Liver (tissue), 9 donors: ENCODE measurements around the gene BRWD1. TPM values are rescaled to one million over a fixed set of nuclear protein-coding genes. Genes with fewer than 3 reads are reported as not detected.

ENCODE experiments used
- DNase-seq: peaks from one replicate; pipeline ENCODE4 v3.0.0-alpha.2; 2017; ENCODE audit warnings: low spot score
- H3K27ac ChIP-seq, 2 donors: one replicate each; pipeline ENCODE4 v1.7.0; 2013; ENCODE audit warnings: inconsistent platforms in 2 of 2, low read length in 2 of 2, control low read depth in 1 of 2, low read depth in 1 of 2, mild to moderate bottlenecking in 1 of 2
- H3K27me3 ChIP-seq, 4 donors: one replicate each; pipeline versions ENCODE4 v1.6.1 to v1.7.0; 2013; ENCODE audit warnings: low read length in 3 of 4, inconsistent platforms in 1 of 4, mild to moderate bottlenecking in 1 of 4, moderate library complexity in 1 of 4; ENCODE audit not compliant: control insufficient read depth in 4 of 4, insufficient read depth in 4 of 4
- H3K36me3 ChIP-seq, 4 donors: one replicate each; pipeline versions ENCODE4 v1.6.1 to v1.7.0; 2013; ENCODE audit warnings: low read length in 3 of 4, mild to moderate bottlenecking in 3 of 4, low read depth in 1 of 4, moderate library complexity in 1 of 4; ENCODE audit not compliant: control insufficient read depth in 4 of 4, insufficient read depth in 3 of 4
- H3K4me1 ChIP-seq, 4 donors: one replicate each; pipeline versions ENCODE4 v1.6.1 to v1.7.0; 2013; ENCODE audit warnings: low read length in 3 of 4, mild to moderate bottlenecking in 3 of 4, moderate library complexity in 1 of 4; ENCODE audit not compliant: control insufficient read depth in 4 of 4, insufficient read depth in 4 of 4
- H3K4me3 ChIP-seq, 3 donors: one replicate each; pipeline versions ENCODE4 v1.6.1 to v1.7.0; 2013; ENCODE audit warnings: low read length in 3 of 3, control low read depth in 1 of 3, low read depth in 1 of 3, mild to moderate bottlenecking in 1 of 3
- H3K9ac ChIP-seq, 2 donors: one replicate each; pipeline ENCODE4 v1.7.0; 2013; ENCODE audit warnings: low read length in 2 of 2, mild to moderate bottlenecking in 2 of 2, moderate library complexity in 2 of 2, control low read depth in 1 of 2, low read depth in 1 of 2
- H3K9me3 ChIP-seq, 4 donors: one replicate each; pipeline versions ENCODE4 v1.6.1 to v1.7.0; 2013; ENCODE audit warnings: low read length in 3 of 4; ENCODE audit not compliant: control insufficient read depth in 4 of 4
- EGR1 ChIP-seq, 2 donors: IDR thresholded peaks; 2 replicates each; pipeline ENCODE4 v1.6.1; 2016 to 2018; ENCODE audit warnings: antibody characterized with exemption in 2 of 2, low read depth in 2 of 2
- FOXA1 ChIP-seq: IDR thresholded peaks from 2 replicates; pipeline ENCODE4 v1.6.1; 2016; ENCODE audit warnings: antibody characterized with exemption
- FOXA2 ChIP-seq: IDR thresholded peaks from 2 replicates; pipeline ENCODE4 v1.6.1; 2016; ENCODE audit warnings: antibody characterized with exemption
- GABPA ChIP-seq, 2 donors: IDR thresholded peaks in 1 of 2; conservative IDR thresholded peaks in 1 of 2; 2 replicates each; pipeline ENCODE4 v1.6.1; 2016; ENCODE audit warnings: antibody characterized with exemption in 2 of 2, mild to moderate bottlenecking in 1 of 2, moderate library complexity in 1 of 2
- HNF4A ChIP-seq, 2 donors: conservative IDR thresholded peaks; 2 replicates each; pipeline ENCODE4 v1.6.1; 2016; ENCODE audit warnings: antibody characterized with exemption in 2 of 2, mild to moderate bottlenecking in 2 of 2
- HNF4G ChIP-seq: IDR thresholded peaks from 2 replicates; pipeline ENCODE4 v1.6.1; 2016; ENCODE audit warnings: antibody characterized with exemption
- JUND ChIP-seq, 2 donors: IDR thresholded peaks; 2 replicates each; pipeline ENCODE4 v1.6.1; 2016; ENCODE audit warnings: antibody characterized with exemption in 2 of 2
- NR2F2 ChIP-seq: IDR thresholded peaks from 2 replicates; pipeline ENCODE4 v1.6.1; 2016; ENCODE audit warnings: antibody characterized with exemption
- RAD21 ChIP-seq, 2 donors: IDR thresholded peaks; 2 replicates each; pipeline ENCODE4 v1.6.1; 2016; ENCODE audit warnings: antibody characterized with exemption in 2 of 2, mild to moderate bottlenecking in 2 of 2
- RXRA ChIP-seq, 2 donors: IDR thresholded peaks; 2 replicates each; pipeline ENCODE4 v1.6.1; 2017 to 2018; ENCODE audit warnings: antibody characterized with exemption in 2 of 2, mild to moderate bottlenecking in 1 of 2
- SP1 ChIP-seq: IDR thresholded peaks from 2 replicates; pipeline ENCODE4 v1.6.1; 2018; ENCODE audit warnings: antibody characterized with exemption, mild to moderate bottlenecking
- TAF1 ChIP-seq: conservative IDR thresholded peaks from 2 replicates; pipeline ENCODE4 v1.6.1; 2016; ENCODE audit warnings: antibody characterized with exemption, mild to moderate bottlenecking
- YY1 ChIP-seq: IDR thresholded peaks from 2 replicates; pipeline ENCODE4 v1.6.1; 2016; ENCODE audit warnings: antibody characterized with exemption, mild to moderate bottlenecking
- WGBS: extraction: QIAGEN DNeasy Blood & Tissue Kit; methylation state at CpG from one replicate; pipeline ENCODE4 v1.1.7; 2013; 5-methylcytosine and 5-hydroxymethylcytosine counted together
- polyA plus RNA-seq, 2 donors: library from polyadenylated mRNA; stranded (reverse) in 1 of 2; unstranded in 1 of 2; fragments of 200-250 nt in 1 of 2; fragments of >200 nt in 1 of 2; fragmentation: Nextera tagmentation in 1 of 2; extraction: Ambion mirVana in 1 of 2; gene quantifications; one replicate each; pipeline versions ENCODE4 v1.2.1 to v1.2.3, GENCODE V29; 2013 to 2015
- total RNA-seq, 2 donors: library from RNA; depleted of rRNA; stranded (reverse); fragments of >200 nt; gene quantifications; one replicate each; pipeline ENCODE4 v1.2.3, GENCODE V29; 2014
- TF ChIP-seq, protein P1 (sequence below): IDR thresholded peaks from 2 replicates; pipeline ENCODE4 v1.6.1; 2016; ENCODE audit warnings: antibody characterized with exemption
- TF ChIP-seq, protein P2 (sequence below): IDR thresholded peaks from 2 replicates; pipeline ENCODE4 v1.6.1; 2016; ENCODE audit warnings: antibody characterized with exemption
- TF ChIP-seq, protein P3 (sequence below): IDR thresholded peaks from 2 replicates; pipeline ENCODE4 v1.6.1; 2016; ENCODE audit warnings: antibody characterized with exemption
- TF ChIP-seq, protein P4 (sequence below): fragments of 150-350 bp; IDR thresholded peaks from 2 replicates; pipeline ENCODE4 v1.5.1; 2017; ENCODE audit warnings: improper control_type of control experiment, low read depth, low read length; ENCODE audit not compliant: missing input control
- TF ChIP-seq, protein P5 (sequence below): IDR thresholded peaks from 2 replicates; pipeline ENCODE4 v1.6.1; 2016; ENCODE audit warnings: antibody characterized with exemption, mild to moderate bottlenecking
- donor health status: healthy.
- donor health status: healthy.
- donor health status: healthy.
- donor health status: healthy.
- donor health status: healthy.

The BRWD1 gene
- total and polyA plus RNA-seq, 4 donors = 5.2 to 56.6 (median 20.9) TPM

DNA sequence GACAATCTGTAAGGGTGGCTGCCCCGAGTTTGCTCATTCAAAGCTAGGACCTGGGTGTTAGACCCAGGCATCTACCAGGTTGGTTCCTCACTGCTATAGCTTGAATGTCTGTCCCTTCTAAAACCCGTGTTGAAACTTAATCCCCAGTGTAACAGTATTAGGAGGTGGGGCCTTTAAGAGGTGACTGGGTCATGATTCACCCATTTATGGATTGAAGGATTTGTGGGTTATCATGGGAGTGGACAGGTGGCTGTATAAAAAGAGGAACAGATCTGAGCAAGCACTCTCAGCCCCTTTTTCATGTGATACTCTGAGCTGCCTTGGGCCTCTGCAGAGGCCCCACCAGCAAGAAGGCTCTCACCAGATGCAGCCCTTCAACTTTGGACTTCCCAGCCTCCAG, 159.6 kb downstream of the BRWD1 start:
- 92% methylated on average over 2 of the region's 2 CpGs for WGBS
- TF ChIP-seq, protein P1, sequence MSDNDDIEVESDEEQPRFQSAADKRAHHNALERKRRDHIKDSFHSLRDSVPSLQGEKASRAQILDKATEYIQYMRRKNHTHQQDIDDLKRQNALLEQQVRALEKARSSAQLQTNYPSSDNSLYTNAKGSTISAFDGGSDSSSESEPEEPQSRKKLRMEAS = no peak
- TF ChIP-seq HNF4A (conservative IDR thresholded peaks at IDR 0.05) (no peak), RXRA (IDR thresholded peaks at IDR 0.05) (no peak), GABPA (IDR thresholded peaks at IDR 0.05 in 1 of 2, conservative IDR thresholded peaks at IDR 0.05 in 1 of 2) (no peak), NR2F2 (no peak), FOXA2 (no peak), EGR1 (IDR thresholded peaks at IDR 0.05; ENCODE audit: low read depth in 2 of 2) (no peak), SP1 (no peak), JUND (IDR thresholded peaks at IDR 0.05) (no peak), FOXA1 (no peak), TAF1 (no peak), RAD21 (IDR thresholded peaks at IDR 0.05) (no peak), YY1 (no peak), HNF4G (no peak)
- TF ChIP-seq, protein P2, sequence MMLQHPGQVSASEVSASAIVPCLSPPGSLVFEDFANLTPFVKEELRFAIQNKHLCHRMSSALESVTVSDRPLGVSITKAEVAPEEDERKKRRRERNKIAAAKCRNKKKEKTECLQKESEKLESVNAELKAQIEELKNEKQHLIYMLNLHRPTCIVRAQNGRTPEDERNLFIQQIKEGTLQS = no peak
- TF ChIP-seq, protein P3, sequence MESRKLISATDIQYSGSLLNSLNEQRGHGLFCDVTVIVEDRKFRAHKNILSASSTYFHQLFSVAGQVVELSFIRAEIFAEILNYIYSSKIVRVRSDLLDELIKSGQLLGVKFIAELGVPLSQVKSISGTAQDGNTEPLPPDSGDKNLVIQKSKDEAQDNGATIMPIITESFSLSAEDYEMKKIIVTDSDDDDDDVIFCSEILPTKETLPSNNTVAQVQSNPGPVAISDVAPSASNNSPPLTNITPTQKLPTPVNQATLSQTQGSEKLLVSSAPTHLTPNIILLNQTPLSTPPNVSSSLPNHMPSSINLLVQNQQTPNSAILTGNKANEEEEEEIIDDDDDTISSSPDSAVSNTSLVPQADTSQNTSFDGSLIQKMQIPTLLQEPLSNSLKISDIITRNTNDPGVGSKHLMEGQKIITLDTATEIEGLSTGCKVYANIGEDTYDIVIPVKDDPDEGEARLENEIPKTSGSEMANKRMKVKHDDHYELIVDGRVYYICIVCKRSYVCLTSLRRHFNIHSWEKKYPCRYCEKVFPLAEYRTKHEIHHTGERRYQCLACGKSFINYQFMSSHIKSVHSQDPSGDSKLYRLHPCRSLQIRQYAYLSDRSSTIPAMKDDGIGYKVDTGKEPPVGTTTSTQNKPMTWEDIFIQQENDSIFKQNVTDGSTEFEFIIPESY = no peak
- TF ChIP-seq, protein P4, sequence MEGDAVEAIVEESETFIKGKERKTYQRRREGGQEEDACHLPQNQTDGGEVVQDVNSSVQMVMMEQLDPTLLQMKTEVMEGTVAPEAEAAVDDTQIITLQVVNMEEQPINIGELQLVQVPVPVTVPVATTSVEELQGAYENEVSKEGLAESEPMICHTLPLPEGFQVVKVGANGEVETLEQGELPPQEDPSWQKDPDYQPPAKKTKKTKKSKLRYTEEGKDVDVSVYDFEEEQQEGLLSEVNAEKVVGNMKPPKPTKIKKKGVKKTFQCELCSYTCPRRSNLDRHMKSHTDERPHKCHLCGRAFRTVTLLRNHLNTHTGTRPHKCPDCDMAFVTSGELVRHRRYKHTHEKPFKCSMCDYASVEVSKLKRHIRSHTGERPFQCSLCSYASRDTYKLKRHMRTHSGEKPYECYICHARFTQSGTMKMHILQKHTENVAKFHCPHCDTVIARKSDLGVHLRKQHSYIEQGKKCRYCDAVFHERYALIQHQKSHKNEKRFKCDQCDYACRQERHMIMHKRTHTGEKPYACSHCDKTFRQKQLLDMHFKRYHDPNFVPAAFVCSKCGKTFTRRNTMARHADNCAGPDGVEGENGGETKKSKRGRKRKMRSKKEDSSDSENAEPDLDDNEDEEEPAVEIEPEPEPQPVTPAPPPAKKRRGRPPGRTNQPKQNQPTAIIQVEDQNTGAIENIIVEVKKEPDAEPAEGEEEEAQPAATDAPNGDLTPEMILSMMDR = no peak
- TF ChIP-seq, protein P5, sequence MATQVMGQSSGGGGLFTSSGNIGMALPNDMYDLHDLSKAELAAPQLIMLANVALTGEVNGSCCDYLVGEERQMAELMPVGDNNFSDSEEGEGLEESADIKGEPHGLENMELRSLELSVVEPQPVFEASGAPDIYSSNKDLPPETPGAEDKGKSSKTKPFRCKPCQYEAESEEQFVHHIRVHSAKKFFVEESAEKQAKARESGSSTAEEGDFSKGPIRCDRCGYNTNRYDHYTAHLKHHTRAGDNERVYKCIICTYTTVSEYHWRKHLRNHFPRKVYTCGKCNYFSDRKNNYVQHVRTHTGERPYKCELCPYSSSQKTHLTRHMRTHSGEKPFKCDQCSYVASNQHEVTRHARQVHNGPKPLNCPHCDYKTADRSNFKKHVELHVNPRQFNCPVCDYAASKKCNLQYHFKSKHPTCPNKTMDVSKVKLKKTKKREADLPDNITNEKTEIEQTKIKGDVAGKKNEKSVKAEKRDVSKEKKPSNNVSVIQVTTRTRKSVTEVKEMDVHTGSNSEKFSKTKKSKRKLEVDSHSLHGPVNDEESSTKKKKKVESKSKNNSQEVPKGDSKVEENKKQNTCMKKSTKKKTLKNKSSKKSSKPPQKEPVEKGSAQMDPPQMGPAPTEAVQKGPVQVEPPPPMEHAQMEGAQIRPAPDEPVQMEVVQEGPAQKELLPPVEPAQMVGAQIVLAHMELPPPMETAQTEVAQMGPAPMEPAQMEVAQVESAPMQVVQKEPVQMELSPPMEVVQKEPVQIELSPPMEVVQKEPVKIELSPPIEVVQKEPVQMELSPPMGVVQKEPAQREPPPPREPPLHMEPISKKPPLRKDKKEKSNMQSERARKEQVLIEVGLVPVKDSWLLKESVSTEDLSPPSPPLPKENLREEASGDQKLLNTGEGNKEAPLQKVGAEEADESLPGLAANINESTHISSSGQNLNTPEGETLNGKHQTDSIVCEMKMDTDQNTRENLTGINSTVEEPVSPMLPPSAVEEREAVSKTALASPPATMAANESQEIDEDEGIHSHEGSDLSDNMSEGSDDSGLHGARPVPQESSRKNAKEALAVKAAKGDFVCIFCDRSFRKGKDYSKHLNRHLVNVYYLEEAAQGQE = no peak
- H3K27me3 ChIP-seq = no peaks in the 10 kb centered on the region
- no peaks in the 10 kb centered on the region for H3K9me3 ChIP-seq
- DNase-seq = no peak
- no peaks in the 10 kb centered on the region for H3K36me3 ChIP-seq
- H3K4me3 ChIP-seq = no peak overlapping the region
- no peaks in the 10 kb centered on the region for H3K4me1 ChIP-seq
- H3K27ac ChIP-seq = no peak overlapping the region
- no peak overlapping the region for H3K9ac ChIP-seq
